ENCODE measurements around the gene KLHL29.

GRCh38 chr2:23393722-23394121, 8.7 kb downstream of the KLHL29 start:
- TF ChIP-seq CTCF (IDR thresholded peaks at IDR 0.05; ENCODE audit: low read depth, low read length, missing input control): no peak
- TF ChIP-seq RAD21 (IDR thresholded peaks at IDR 0.05): no peak
- no peak for TF ChIP-seq HNF4A (conservative IDR thresholded peaks at IDR 0.05)
- no peak for TF ChIP-seq GABPA (IDR thresholded peaks at IDR 0.05 in 1 of 2, conservative IDR thresholded peaks at IDR 0.05 in 1 of 2)
- TF ChIP-seq SP1 (IDR thresholded peaks at IDR 0.05): no peak
- no peak for TF ChIP-seq EGR1 (IDR thresholded peaks at IDR 0.05; ENCODE audit: low read depth in 2 of 2)
- no peak for TF ChIP-seq TAF1 (conservative IDR thresholded peaks at IDR 0.05)
- TF ChIP-seq YY1 (IDR thresholded peaks at IDR 0.05): no peak
- no peak for TF ChIP-seq REST (IDR thresholded peaks at IDR 0.05)
- TF ChIP-seq MAX (IDR thresholded peaks at IDR 0.05): no peak
- no peak for TF ChIP-seq FOXA1 (IDR thresholded peaks at IDR 0.05)
- TF ChIP-seq JUND (IDR thresholded peaks at IDR 0.05): no peak
- no peak for TF ChIP-seq ATF3 (IDR thresholded peaks at IDR 0.05)
- no peak for TF ChIP-seq HNF4G (IDR thresholded peaks at IDR 0.05)

Measured in liver (tissue), 3 donors.